Measurements from ENCODE around the gene SLAIN2. TPM values are rescaled to one million over a fixed set of nuclear protein-coding genes. Genes with fewer than 3 reads are reported as not detected.

Gene SLAIN2
- total and polyA plus RNA-seq, 2 experiments from 2014 or later = 21.9 to 27.9 TPM

GRCh38 chr4:48450740-48451139 lies 109.4 kb downstream of the SLAIN2 start:
- no peak for DNase-seq (ENCODE audit: low spot score)
- H3K27me3 ChIP-seq (ENCODE audit: insufficient read depth) = no peaks in the 10 kb centered on the region
- H3K4me3 ChIP-seq = no peak overlapping the region
- H4K20me1 ChIP-seq (replicated peaks; ENCODE audit: insufficient read depth) = no peaks in the 10 kb centered on the region
- H3K4me2 ChIP-seq = no peak overlapping the region
- Mint-ChIP-seq H3K4me1 (no peaks in the 10 kb centered on the region), H3K4me3 (no peak overlapping the region), H3K9me3 (no peaks in the 10 kb centered on the region), H3K27ac (no peak overlapping the region), H3K27me3 (ENCODE audit: insufficient read depth, low read depth, poor library complexity) (no peaks in the 10 kb centered on the region), H3K36me3 (ENCODE audit: low read depth) (no peaks in the 10 kb centered on the region)
- H2AFZ ChIP-seq = peak overlapping the region; percentile 69; the same call in 1 of the 2 replicates
- no peaks in the 10 kb centered on the region for H3K36me3 ChIP-seq (ENCODE audit: insufficient read depth)
- TF ChIP-seq CREB1 (CRISPR knock-in tag; IDR thresholded peaks at IDR 0.05; ENCODE audit: low read depth) (no peak), NANOG (IDR thresholded peaks at IDR 0.05; ENCODE audit: borderline replicate concordance) (no peak), REST (IDR thresholded peaks at IDR 0.05; ENCODE audit: unreplicated experiment) (no peak), ETS1 (IDR thresholded peaks at IDR 0.05) (no peak), CTCF (conservative IDR thresholded peaks at IDR 0.05; ENCODE audit: low read depth in 2 of 2) (no peak), POLR2AphosphoS5 (IDR thresholded peaks at IDR 0.05; ENCODE audit: low read depth) (no peak), ZNF114 (CRISPR knock-in tag; IDR thresholded peaks at IDR 0.05) (no peak), ZNF331 (CRISPR knock-in tag; IDR thresholded peaks at IDR 0.05; ENCODE audit: low read depth) (no peak), EZH2 (IDR thresholded peaks at IDR 0.05; ENCODE audit: low read depth, unreplicated experiment) (no peak), JUNB (IDR thresholded peaks at IDR 0.05; ENCODE audit: unreplicated experiment) (no peak), ZNF462 (CRISPR knock-in tag; IDR thresholded peaks at IDR 0.05) (no peak), EZH2phosphoT487 (IDR thresholded peaks at IDR 0.05; ENCODE audit: unreplicated experiment) (no peak), STAT1 (IDR thresholded peaks at IDR 0.05; ENCODE audit: unreplicated experiment) (no peak)
- H3K4me1 ChIP-seq (ENCODE audit: insufficient read depth) = no peaks in the 10 kb centered on the region
- peaks cover 3% of the 10 kb centered on the region; the same call in 1 of the 2 replicates for H3F3A ChIP-seq (replicated peaks; ENCODE audit: low read depth)
- no peaks in the 10 kb centered on the region for H3K79me2 ChIP-seq (replicated peaks; ENCODE audit: insufficient read depth)
- no peak for ATAC-seq
- 0 out of 2 replicates have a peak, but pooled peaks cover 2% of the 10 kb centered on the region for H3K9me2 ChIP-seq (ENCODE audit: insufficient read depth)
- H3K27ac ChIP-seq (ENCODE audit: low read depth) = no peak overlapping the region

Measured in GM23338 (cell line).